ENCODE data around the gene ATIC. TPM values are rescaled to one million over a fixed set of nuclear protein-coding genes. Genes with fewer than 3 reads are reported as not detected.

Gene ATIC
- total RNA-seq, 1 experiment from 2014 or later, result 295 TPM

DNA sequence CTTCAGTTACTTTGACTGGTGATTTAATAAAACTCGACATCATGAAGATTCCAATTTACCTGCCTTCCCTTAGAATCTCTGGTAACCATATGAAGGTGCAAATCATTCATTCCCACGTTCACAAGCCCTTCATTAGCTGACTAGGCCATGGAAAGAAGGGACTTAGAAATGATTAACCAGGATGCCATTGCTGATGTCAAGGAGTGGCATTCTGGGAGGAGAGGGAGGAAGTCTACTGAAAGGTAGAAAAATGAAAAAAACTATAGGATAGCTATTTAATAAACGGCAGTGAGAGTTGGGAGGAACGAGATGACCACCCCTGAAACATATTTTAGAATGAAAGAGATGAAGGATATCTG lies 1.4 kb downstream of the ATIC start:
- no peak overlapping the region for H2BK15ac ChIP-seq (ENCODE audit: low read depth, low read length)
- H3K4me2 ChIP-seq (ENCODE audit: insufficient read depth, insufficient read length, low read length), result peak overlapping the region; percentile 96
- Mint-ChIP-seq H3K27ac (peak overlapping the region in 1 of 3 experiments; percentile 44; a peak in 1 of 7 replicates), H3K4me1 (peaks cover 16 to 27% of the 10 kb centered on the region in 2 experiments), H3K36me3 (ENCODE audit: insufficient read depth in 1 of 3, low read depth in 3 of 3) (peaks cover 32 to 56% (median 46%) of the 10 kb centered on the region in 3 experiments), H3K9me3 (no peaks in the 10 kb centered on the region), H3K27me3 (ENCODE audit: low read depth) (no peaks in the 10 kb centered on the region), H3K4me3 (peak overlapping the region; percentile 91 to 93)
- H3K18ac ChIP-seq (ENCODE audit: insufficient read length, low read depth, low read length), result no peak overlapping the region
- H2BK12ac ChIP-seq (ENCODE audit: insufficient read length, low read depth, low read length), result no peak overlapping the region
- no peak for TF ChIP-seq CTCF (conservative IDR thresholded peaks at IDR 0.05)
- H3K23ac ChIP-seq (ENCODE audit: insufficient read length, low read depth, low read length), result no peak overlapping the region
- peaks cover 12% of the 10 kb centered on the region for H3K23me2 ChIP-seq (ENCODE audit: insufficient read length, low read depth, low read length, poor library complexity, severe bottlenecking)
- no peaks in the 10 kb centered on the region for H3K79me1 ChIP-seq (ENCODE audit: insufficient read depth, low read depth, low read length, poor library complexity, severe bottlenecking)
- no peak overlapping the region for H3K14ac ChIP-seq (ENCODE audit: insufficient read depth, low read length)
- H2AK5ac ChIP-seq (ENCODE audit: insufficient read length, low read length), result no peak overlapping the region
- no peaks in the 10 kb centered on the region for H4K20me1 ChIP-seq (ENCODE audit: control insufficient read depth, insufficient read depth, insufficient read length)
- no peaks in the 10 kb centered on the region for H3K27me3 ChIP-seq (ENCODE audit: insufficient read depth, low read length)
- H3K27ac ChIP-seq (ENCODE audit: insufficient read length, low read depth, low read length), result no peak overlapping the region
- no peak overlapping the region for H3K9ac ChIP-seq (ENCODE audit: extremely low read depth, insufficient read length, low read length)
- H3K56ac ChIP-seq (ENCODE audit: insufficient read length, low read depth, low read length), result no peak overlapping the region
- DNase-seq, result no peak
- H2BK5ac ChIP-seq (ENCODE audit: insufficient read length, low read length), result no peak overlapping the region
- no CpG with 5 or more reads among the region's 4 CpGs for WGBS (ENCODE audit: extremely low coverage, insufficient read length, low lambda C conversion rate)
- H4K8ac ChIP-seq (replicated peaks; ENCODE audit: insufficient read length, low read depth, low read length), result no peak overlapping the region
- no peak overlapping the region for H4K91ac ChIP-seq (ENCODE audit: insufficient read length, low read depth, low read length)
- no peak overlapping the region for H3T11ph ChIP-seq (ENCODE audit: low read length)
- no peak overlapping the region for H4K5ac ChIP-seq (ENCODE audit: insufficient read length, low read depth, low read length)
- H3K4ac ChIP-seq (ENCODE audit: low read depth, low read length), result no peak overlapping the region
- no peaks in the 10 kb centered on the region for H3K4me1 ChIP-seq (ENCODE audit: insufficient read depth, low read length)
- no peak overlapping the region for H2BK20ac ChIP-seq (ENCODE audit: low read depth, low read length, poor library complexity, severe bottlenecking)
- H2AFZ ChIP-seq (ENCODE audit: low read length), result no peak overlapping the region
- peaks cover 9% of the 10 kb centered on the region; the same call in 1 of the 2 replicates for H3K79me2 ChIP-seq (ENCODE audit: insufficient read depth, low read length)
- no peak overlapping the region for H2BK120ac ChIP-seq (ENCODE audit: low read depth, low read length, poor library complexity, severe bottlenecking)
- no peaks in the 10 kb centered on the region for H3K9me3 ChIP-seq (ENCODE audit: control insufficient read depth, low read depth, low read length)

Data from H9 (cell line).